ACC112 (cell line): ENCODE data around the gene AGAP9.
"Not testable (repeated sequence)": the region's sequence is repeated elsewhere in the genome, so short reads cannot be mapped to it uniquely, and the experiment has no call there.

ENCODE experiments used
- H2AFZ ChIP-seq: fragments of 200-600 bp; sonication (generic); one replicate; pipeline ENCODE4 v1.6.0; 2017; ENCODE audit warnings: antibody characterized with exemption, low read length; ENCODE audit not compliant: unreplicated experiment
- H3K27ac ChIP-seq: fragments of 200-600 bp; sonication (generic); 2 replicates; pipeline ENCODE4 v1.5.1; 2014; ENCODE audit warnings: low read depth, mild to moderate bottlenecking, antibody characterized with exemption, low read length, moderate library complexity
- H3K27me3 ChIP-seq: fragments of 200-600 bp; sonication (generic); 2 replicates; pipeline ENCODE4 v1.6.1; 2014; ENCODE audit warnings: mild to moderate bottlenecking, antibody characterized with exemption, low read length, moderate library complexity, mixed read lengths; ENCODE audit not compliant: insufficient read depth
- H3K36me3 ChIP-seq: fragments of 200-600 bp; sonication (generic); 2 replicates; pipeline ENCODE4 v1.6.1; 2016; ENCODE audit warnings: mild to moderate bottlenecking, antibody characterized with exemption, low read length, moderate library complexity, mixed read lengths; ENCODE audit not compliant: insufficient read depth
- H3K4me1 ChIP-seq: fragments of 200-600 bp; sonication (generic); one replicate; pipeline ENCODE4 v1.6.1; 2016; ENCODE audit warnings: low read length, mixed read lengths; ENCODE audit not compliant: insufficient read depth, unreplicated experiment, control insufficient read depth
- H3K4me3 ChIP-seq: fragments of 200-600 bp; sonication (generic); 2 replicates; pipeline ENCODE4 v1.5.1; 2014; ENCODE audit warnings: mild to moderate bottlenecking, low read depth, low read length
- H3K79me2 ChIP-seq: fragments of 200-600 bp; sonication (generic); one replicate; pipeline ENCODE4 v1.6.0; 2016; ENCODE audit warnings: low read length; ENCODE audit not compliant: control insufficient read depth, unreplicated experiment, insufficient read depth

The AGAP9 gene

GRCh38 chr10:47472647-47473046 is 50.8 kb downstream of the AGAP9 start:
- H3K4me1 ChIP-seq, H3K36me3 ChIP-seq, H2AFZ ChIP-seq, H3K4me3 ChIP-seq, H3K79me2 ChIP-seq, H3K27ac ChIP-seq, H3K27me3 ChIP-seq: not testable (repeated sequence)

- H3K27ac ChIP-seq, H3K27me3 ChIP-seq: not testable (repeated sequence)
Measured at GRCh38 chr10:47472072-47472471, 51.4 kb downstream of the AGAP9 start.

GRCh38 chr10:47468731-47469528 is 54.5 kb downstream of the AGAP9 start:
- H3K4me3 ChIP-seq, H3K27ac ChIP-seq, H3K36me3 ChIP-seq, H3K27me3 ChIP-seq, H2AFZ ChIP-seq, H3K79me2 ChIP-seq, H3K4me1 ChIP-seq: not testable (repeated sequence)

More at GRCh38 chr10:47472072-47472471, 51.4 kb downstream of the AGAP9 start:
- not testable (repeated sequence) for H3K79me2 ChIP-seq, H3K4me1 ChIP-seq, H3K4me3 ChIP-seq, H2AFZ ChIP-seq, H3K36me3 ChIP-seq

- H3K79me2 ChIP-seq, H3K27ac ChIP-seq, H2AFZ ChIP-seq, H3K27me3 ChIP-seq, H3K4me1 ChIP-seq, H3K36me3 ChIP-seq, H3K4me3 ChIP-seq: not testable (repeated sequence)
Measured at GRCh38 chr10:47467957-47468356, 55.5 kb downstream of the AGAP9 start.

GRCh38 chr10:47467458-47467857 is 56.0 kb downstream of the AGAP9 start:
- H3K27me3 ChIP-seq, H3K79me2 ChIP-seq, H3K27ac ChIP-seq, H3K36me3 ChIP-seq, H3K4me3 ChIP-seq, H2AFZ ChIP-seq, H3K4me1 ChIP-seq: not testable (repeated sequence)

- H3K4me3 ChIP-seq, H3K36me3 ChIP-seq, H3K27ac ChIP-seq, H3K79me2 ChIP-seq, H3K27me3 ChIP-seq, H2AFZ ChIP-seq, H3K4me1 ChIP-seq: not testable (repeated sequence)
Measured at GRCh38 chr10:47465216-47465917, 58.1 kb downstream of the AGAP9 start.

GRCh38 chr10:47462577-47463358 is 60.7 kb downstream of the AGAP9 start:
- not testable (repeated sequence) for H3K36me3 ChIP-seq, H3K27me3 ChIP-seq, H3K4me3 ChIP-seq, H3K79me2 ChIP-seq, H3K27ac ChIP-seq, H2AFZ ChIP-seq
- H3K4me1 ChIP-seq = peaks cover 14% of the 10 kb centered on the region

- H3K4me1 ChIP-seq = peaks cover 14% of the 10 kb centered on the region
- H3K27ac ChIP-seq = peak overlapping the region; percentile 34; the same call in 1 of the 2 replicates
- H2AFZ ChIP-seq = peak overlapping the region; percentile 50
- not testable (repeated sequence) for H3K27me3 ChIP-seq, H3K36me3 ChIP-seq, H3K79me2 ChIP-seq
- peak overlapping the region; percentile 61 for H3K4me3 ChIP-seq
Measured at GRCh38 chr10:47461261-47461687, 62.2 kb downstream of the AGAP9 start.

- Histone ChIP-seq H3K27ac (peak overlapping the region; percentile 10; the same call in 1 of the 2 replicates), H3K36me3 (no peaks in the 10 kb centered on the region), H3K27me3 (no peaks in the 10 kb centered on the region), H3K4me3 (no peak overlapping the region), H3K79me2 (no peaks in the 10 kb centered on the region), H2AFZ (peak overlapping the region; percentile 28), H3K4me1 (peaks cover 14% of the 10 kb centered on the region)
Measured at GRCh38 chr10:47458466-47459154, 64.8 kb downstream of the AGAP9 start.

- no peaks in the 10 kb centered on the region for H3K27me3 ChIP-seq
- H3K4me3 ChIP-seq = no peak overlapping the region
- H3K36me3 ChIP-seq = no peaks in the 10 kb centered on the region
- peaks cover 14% of the 10 kb centered on the region for H3K4me1 ChIP-seq
- no peak overlapping the region for H3K27ac ChIP-seq
- peak overlapping the region; percentile 28 for H2AFZ ChIP-seq
- H3K79me2 ChIP-seq = no peaks in the 10 kb centered on the region
Measured at GRCh38 chr10:47457826-47458225, 65.6 kb downstream of the AGAP9 start.
